C4-2B (cell line): ENCODE measurements around the gene CLNK.

Experiments
- CTCF ChIP-seq: fragments of 450-650 bp; conservative IDR thresholded peaks from 2 replicates; pipeline ENCODE4 v1.5.1; 2017; ENCODE audit warnings: mild to moderate bottlenecking
- ZFX ChIP-seq: fragments of 450-650 bp; IDR thresholded peaks from 2 replicates; pipeline ENCODE4 v1.6.1; 2017

- TF ChIP-seq CTCF (no peak), ZFX (no peak)
Observed at GRCh38 chr4:10639664-10640063, 44.9 kb downstream of the CLNK start.
